Mammary epithelial cell (primary cell): ENCODE measurements around the gene L3MBTL3.

Experiments
- CTCF ChIP-seq, 2 donors: IDR thresholded peaks in 1 of 2; conservative IDR thresholded peaks in 1 of 2; 2 replicates each; pipeline ENCODE4 v1.5.1; 2011 to 2012; ENCODE audit warnings: inconsistent platforms in 2 of 2, low read length in 2 of 2, mild to moderate bottlenecking in 2 of 2, control low read depth in 1 of 2, low read depth in 1 of 2; ENCODE audit not compliant: insufficient read depth in 1 of 2; ENCODE audit errors: extremely low read depth in 1 of 2
- EZH2 ChIP-seq: IDR thresholded peaks from 2 replicates; pipeline ENCODE4 v1.6.1; 2012; ENCODE audit warnings: low read length, inconsistent platforms, borderline replicate concordance

GRCh38 chr6:130033949-130034348 lies 15.6 kb downstream of the L3MBTL3 start:
- no peak for TF ChIP-seq CTCF (conservative IDR thresholded peaks at IDR 0.05 in 1 of 2, IDR thresholded peaks at IDR 0.05 in 1 of 2; ENCODE audit: extremely low read depth in 1 of 2, insufficient read depth in 1 of 2, low read depth in 1 of 2, low read length in 2 of 2)
- no peak for TF ChIP-seq EZH2
